Colonic mucosa (tissue), 4 donors: Measurements from ENCODE around the gene DCLK3. TPM values are rescaled to one million over a fixed set of nuclear protein-coding genes. Genes with fewer than 3 reads are reported as not detected.

Experiments
- DNase-seq: peaks from one replicate; pipeline ENCODE4 v3.0.0-alpha.2; 2020
- H3K27ac ChIP-seq: fragments of 200-600 bp; one replicate; pipeline ENCODE4 v1.8.0; 2021
- H3K27me3 ChIP-seq: fragments of 200-600 bp; one replicate; pipeline ENCODE4 v1.8.0; 2021
- H3K36me3 ChIP-seq: fragments of 200-600 bp; one replicate; pipeline ENCODE4 v1.8.0; 2021
- H3K4me1 ChIP-seq: fragments of 200-600 bp; one replicate; pipeline ENCODE4 v1.8.0; 2021; ENCODE audit warnings: mild to moderate bottlenecking
- H3K4me3 ChIP-seq: fragments of 200-600 bp; one replicate; pipeline ENCODE4 v1.8.0; 2021
- H3K9ac ChIP-seq, 2 donors: one replicate each; pipeline ENCODE4 v1.7.0; 2013; ENCODE audit warnings: control low read depth in 2 of 2, low read depth in 2 of 2, low read length in 2 of 2
- H3K9me3 ChIP-seq: fragments of 200-600 bp; one replicate; pipeline ENCODE4 v1.8.0; 2021
- intact Hi-C: fragments of 100-400 bp; cut with DNase I; formaldehyde crosslinking; loops from one replicate; pipeline ENCODE4 v1.14.1; 2022
- total RNA-seq, 2 donors: library from RNA; stranded (reverse); fragmentation: NEBNext Ultra II Directional in 1 of 2; extraction: Animal tissue kit (Norgen Biotek cat#: 25700) in 1 of 2; gene quantifications; one replicate each; pipeline ENCODE4 v1.2.1, GENCODE V29; 2021
- TF ChIP-seq, protein P1 (sequence below): fragments of 200-600 bp; IDR thresholded peaks from one replicate; pipeline ENCODE4 v1.8.0; 2022; ENCODE audit warnings: antibody characterized with exemption, mild to moderate bottlenecking
- donor health status: healthy.
- donor health status: DM: no; HTN: no; CAD: no.
- donor health status: DM: no; HTN: no; CAD: no.

Gene DCLK3
- total RNA-seq, 2 donors from 2014 or later: 0.11 TPM; not detected in 1

DNA sequence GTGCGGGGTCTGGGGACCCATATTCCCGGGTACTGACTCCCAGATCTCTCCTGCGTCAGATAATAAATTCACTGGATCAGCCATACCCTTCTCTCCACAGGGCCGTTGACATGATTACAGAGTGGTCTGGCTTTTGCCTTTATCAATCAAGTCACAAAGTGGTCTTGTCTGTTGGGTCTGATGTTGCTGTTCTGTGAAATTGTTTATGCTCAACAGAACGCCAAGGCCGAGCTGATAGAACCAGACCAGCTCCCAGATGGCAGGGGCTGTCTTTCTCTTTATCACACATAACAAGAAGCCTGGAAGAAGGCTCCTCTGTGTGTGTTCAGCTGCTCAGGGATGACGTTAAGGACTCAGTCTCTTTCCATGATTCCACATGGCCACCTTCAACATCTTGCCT is 751 bp upstream of the DCLK3 start:
- Histone ChIP-seq H3K4me3 (no peak overlapping the region), H3K9me3 (no peaks in the 10 kb centered on the region), H3K27me3 (peaks cover 10% of the 10 kb centered on the region), H3K27ac (no peak overlapping the region), H3K4me1 (no peaks in the 10 kb centered on the region), H3K9ac (no peak overlapping the region), H3K36me3 (no peaks in the 10 kb centered on the region)
- DNase-seq: no peak
- intact Hi-C loops: no loop called here
- TF ChIP-seq, protein P1, sequence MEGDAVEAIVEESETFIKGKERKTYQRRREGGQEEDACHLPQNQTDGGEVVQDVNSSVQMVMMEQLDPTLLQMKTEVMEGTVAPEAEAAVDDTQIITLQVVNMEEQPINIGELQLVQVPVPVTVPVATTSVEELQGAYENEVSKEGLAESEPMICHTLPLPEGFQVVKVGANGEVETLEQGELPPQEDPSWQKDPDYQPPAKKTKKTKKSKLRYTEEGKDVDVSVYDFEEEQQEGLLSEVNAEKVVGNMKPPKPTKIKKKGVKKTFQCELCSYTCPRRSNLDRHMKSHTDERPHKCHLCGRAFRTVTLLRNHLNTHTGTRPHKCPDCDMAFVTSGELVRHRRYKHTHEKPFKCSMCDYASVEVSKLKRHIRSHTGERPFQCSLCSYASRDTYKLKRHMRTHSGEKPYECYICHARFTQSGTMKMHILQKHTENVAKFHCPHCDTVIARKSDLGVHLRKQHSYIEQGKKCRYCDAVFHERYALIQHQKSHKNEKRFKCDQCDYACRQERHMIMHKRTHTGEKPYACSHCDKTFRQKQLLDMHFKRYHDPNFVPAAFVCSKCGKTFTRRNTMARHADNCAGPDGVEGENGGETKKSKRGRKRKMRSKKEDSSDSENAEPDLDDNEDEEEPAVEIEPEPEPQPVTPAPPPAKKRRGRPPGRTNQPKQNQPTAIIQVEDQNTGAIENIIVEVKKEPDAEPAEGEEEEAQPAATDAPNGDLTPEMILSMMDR: no peak

DNA sequence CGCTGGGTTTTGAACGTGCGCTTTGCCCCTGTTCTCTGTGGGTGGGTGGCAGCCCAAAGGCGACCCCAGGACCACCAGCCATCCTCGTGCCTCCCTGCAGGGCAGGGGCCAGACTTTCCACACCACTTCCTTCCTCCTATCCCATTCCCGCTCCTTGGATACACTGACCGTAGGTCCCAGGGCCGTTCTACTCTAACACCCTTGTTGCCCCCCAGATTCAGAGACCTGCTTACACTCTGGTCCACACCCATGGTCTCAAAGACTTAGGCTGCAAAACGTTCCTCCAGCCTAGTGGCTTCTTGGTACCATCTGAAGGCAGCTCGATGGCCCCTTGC is 318 bp upstream of the DCLK3 start:
- no peak overlapping the region for H3K9ac ChIP-seq
- no peaks in the 10 kb centered on the region for H3K9me3 ChIP-seq
- TF ChIP-seq, protein P1: no peak
- no peak for DNase-seq
- no peak overlapping the region for H3K27ac ChIP-seq
- intact Hi-C loops: no loop called here
- no peak overlapping the region for H3K4me3 ChIP-seq
- H3K4me1 ChIP-seq: no peaks in the 10 kb centered on the region
- no peaks in the 10 kb centered on the region for H3K36me3 ChIP-seq
- peaks cover 10% of the 10 kb centered on the region for H3K27me3 ChIP-seq

DNA sequence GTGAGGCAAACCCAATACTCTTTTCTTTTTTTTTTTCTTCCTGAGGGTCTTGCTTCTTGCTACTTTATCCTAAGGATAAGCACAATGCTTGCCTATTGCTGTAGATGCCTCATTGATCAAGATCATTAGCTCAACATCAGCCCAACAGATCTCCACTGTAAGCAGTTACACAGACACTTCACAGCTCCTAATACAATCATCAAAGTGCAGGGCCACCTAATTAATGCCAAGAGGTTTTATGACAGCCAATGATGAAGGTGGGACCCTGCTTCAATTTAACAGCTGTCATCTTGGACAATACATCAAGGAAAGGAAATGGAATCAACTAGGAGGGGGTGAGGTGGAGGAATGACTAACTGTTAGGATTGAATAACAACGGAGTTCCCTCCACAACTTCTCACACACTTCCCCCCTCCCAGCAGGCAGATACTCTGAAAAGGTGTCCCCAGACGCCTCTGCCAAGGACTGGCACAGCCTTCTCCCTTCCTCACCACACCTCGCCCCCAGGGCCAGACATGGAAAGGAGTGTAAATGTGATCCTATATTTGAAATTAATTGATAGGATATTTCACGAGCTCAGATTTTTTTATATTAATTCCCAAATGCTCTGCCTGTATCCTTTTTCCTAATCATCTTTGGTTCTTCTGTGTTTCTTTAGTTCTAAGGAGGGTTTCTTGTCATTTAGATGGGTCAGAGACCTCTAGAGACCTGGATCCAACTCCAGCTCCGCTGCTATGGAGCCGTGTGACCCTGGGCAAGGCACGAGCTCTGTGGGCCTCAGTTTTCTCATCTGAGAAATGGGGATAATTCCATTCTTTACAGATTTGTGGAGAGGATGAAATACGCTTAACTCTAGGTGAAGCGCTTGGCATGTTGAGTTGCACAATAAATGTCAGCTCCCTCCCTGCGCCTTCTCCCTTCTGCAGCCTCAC is 1.2 kb downstream of the DCLK3 start:
- intact Hi-C loops: no loop called here
- Histone ChIP-seq H3K4me3 (no peak overlapping the region), H3K9ac (no peak overlapping the region), H3K27me3 (peaks cover 10% of the 10 kb centered on the region), H3K9me3 (no peaks in the 10 kb centered on the region), H3K27ac (no peak overlapping the region), H3K36me3 (no peaks in the 10 kb centered on the region), H3K4me1 (no peaks in the 10 kb centered on the region)
- TF ChIP-seq, protein P1: no peak
- no peak for DNase-seq

DNA sequence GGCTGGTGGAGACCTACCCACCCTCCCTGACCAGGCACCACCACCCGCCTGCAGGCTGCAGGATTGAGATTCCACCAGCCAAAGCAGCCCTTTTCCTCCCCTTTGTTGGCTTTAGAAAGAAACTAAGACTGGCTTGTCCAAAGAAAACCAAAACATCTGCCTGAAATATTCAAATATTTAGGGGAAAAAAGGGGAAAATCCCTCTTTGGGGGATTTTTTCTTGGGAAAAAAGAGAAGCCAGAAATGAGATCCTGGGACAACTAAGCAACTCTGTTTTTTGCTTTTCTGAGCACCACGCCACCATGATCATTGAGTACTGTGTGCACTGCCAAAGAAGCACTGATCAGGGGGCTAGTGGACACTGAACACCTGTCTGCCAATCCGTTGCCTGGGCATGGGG is 2.6 kb downstream of the DCLK3 start:
- H3K4me3 ChIP-seq: no peak overlapping the region
- DNase-seq: no peak
- no peaks in the 10 kb centered on the region for H3K9me3 ChIP-seq
- peaks cover 10% of the 10 kb centered on the region for H3K27me3 ChIP-seq
- no peaks in the 10 kb centered on the region for H3K36me3 ChIP-seq
- no peak overlapping the region for H3K9ac ChIP-seq
- TF ChIP-seq, protein P1: no peak
- H3K27ac ChIP-seq: no peak overlapping the region
- no peaks in the 10 kb centered on the region for H3K4me1 ChIP-seq
- intact Hi-C loops: no loop called here

DNA sequence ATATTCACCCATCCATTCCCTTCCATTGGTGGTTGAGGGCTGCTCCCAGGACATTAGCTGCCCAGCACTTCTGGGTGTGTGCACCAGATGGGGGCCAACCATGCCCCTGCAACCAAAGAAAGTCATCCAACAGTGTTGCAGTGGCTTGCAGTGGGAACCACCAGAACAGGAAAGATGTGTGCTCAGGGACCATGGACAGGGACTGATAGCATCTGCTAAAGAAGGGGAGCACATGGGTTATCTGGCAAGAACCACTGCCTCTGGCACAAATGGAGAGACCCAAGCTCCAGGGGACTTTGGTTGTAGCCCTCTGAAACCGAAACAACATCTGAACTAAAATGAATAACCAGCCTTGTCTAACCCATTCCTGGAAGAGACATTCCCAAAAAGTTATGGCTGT is 8.1 kb downstream of the DCLK3 start:
- Histone ChIP-seq H3K27ac (no peak overlapping the region), H3K9me3 (no peaks in the 10 kb centered on the region), H3K9ac (no peak overlapping the region), H3K4me1 (no peaks in the 10 kb centered on the region), H3K36me3 (no peaks in the 10 kb centered on the region), H3K27me3 (no peaks in the 10 kb centered on the region), H3K4me3 (no peak overlapping the region)
- TF ChIP-seq, protein P1: no peak
- intact Hi-C loops: no loop called here
- no peak for DNase-seq
